Left lung (tissue), 10 donors: ENCODE data around the gene PCMTD2. TPM values are rescaled to one million over a fixed set of nuclear protein-coding genes. Genes with fewer than 3 reads are reported as not detected.
A peak's percentile ranks its signal among the peaks of the same experiment; 100 is the strongest.

Experiments used
- ATAC-seq: fragments of 200-7000 bp; cut with Tn5 transposase; one replicate; pipeline ENCODE4 v1.9.1; 2020; ENCODE audit warnings: moderate library complexity
- DNase-seq, 4 donors: peaks; one replicate each; pipeline ENCODE4 v3.0.0-alpha.2; 2013 to 2020
- H3K27ac ChIP-seq, 2 donors: fragments of 200-600 bp; sonication (generic) in 1 of 2; one replicate each; pipeline versions ENCODE4 v1.5.0 to v1.8.0; 2020 to 2021
- H3K27me3 ChIP-seq, 2 donors: fragments of 200-600 bp; sonication (generic) in 1 of 2; one replicate each; pipeline versions ENCODE4 v1.5.0 to v1.8.0; 2020 to 2021
- H3K36me3 ChIP-seq, 2 donors: fragments of 200-600 bp; sonication (generic) in 1 of 2; one replicate each; pipeline versions ENCODE4 v1.5.0 to v1.8.0; 2020 to 2021
- H3K4me1 ChIP-seq, 2 donors: fragments of 200-600 bp; one replicate each; pipeline ENCODE4 v1.8.0; 2021
- H3K4me3 ChIP-seq, 2 donors: fragments of 200-600 bp; sonication (generic) in 1 of 2; one replicate each; pipeline versions ENCODE4 v1.5.0 to v1.8.0; 2020 to 2021; ENCODE audit warnings: mild to moderate bottlenecking in 1 of 2
- H3K9me3 ChIP-seq, 2 donors: fragments of 200-600 bp; sonication (generic) in 1 of 2; one replicate each; pipeline versions ENCODE4 v1.5.0 to v1.8.0; 2020 to 2021
- intact Hi-C, 2 donors: fragments of 100-400 bp; cut with DNase I; formaldehyde crosslinking; loops; one replicate each; pipeline versions ENCODE4 v1.11.2 to v1.14.2; 2022
- polyA plus RNA-seq, 6 donors: library from polyadenylated mRNA; unstranded; fragments of 120-200 nt; gene quantifications; one replicate each; pipeline ENCODE4 v1.2.1, GENCODE V29; 2013; ENCODE audit not compliant: insufficient read length in 6 of 6
- total RNA-seq, 2 donors: library from RNA; stranded (reverse); fragmentation: NEBNext Ultra II Directional; extraction: Animal tissue kit (Norgen Biotek cat#: 25700); gene quantifications; one replicate each; pipeline ENCODE4 v1.2.1, GENCODE V29; 2021
- TF ChIP-seq, protein P1 (sequence below), 2 donors: fragments of 200-600 bp; sonication (generic) in 1 of 2; IDR thresholded peaks; one replicate each; pipeline versions ENCODE4 v1.5.0 to v1.8.0; 2021; ENCODE audit warnings: antibody characterized with exemption in 2 of 2
- donor health status: DM: no; HTN: yes; CAD: no.
- donor health status: DM: no; HTN: no; CAD: no.

Gene PCMTD2
- total and polyA plus RNA-seq, 8 donors = 31.6 to 163 (median 124) TPM

DNA sequence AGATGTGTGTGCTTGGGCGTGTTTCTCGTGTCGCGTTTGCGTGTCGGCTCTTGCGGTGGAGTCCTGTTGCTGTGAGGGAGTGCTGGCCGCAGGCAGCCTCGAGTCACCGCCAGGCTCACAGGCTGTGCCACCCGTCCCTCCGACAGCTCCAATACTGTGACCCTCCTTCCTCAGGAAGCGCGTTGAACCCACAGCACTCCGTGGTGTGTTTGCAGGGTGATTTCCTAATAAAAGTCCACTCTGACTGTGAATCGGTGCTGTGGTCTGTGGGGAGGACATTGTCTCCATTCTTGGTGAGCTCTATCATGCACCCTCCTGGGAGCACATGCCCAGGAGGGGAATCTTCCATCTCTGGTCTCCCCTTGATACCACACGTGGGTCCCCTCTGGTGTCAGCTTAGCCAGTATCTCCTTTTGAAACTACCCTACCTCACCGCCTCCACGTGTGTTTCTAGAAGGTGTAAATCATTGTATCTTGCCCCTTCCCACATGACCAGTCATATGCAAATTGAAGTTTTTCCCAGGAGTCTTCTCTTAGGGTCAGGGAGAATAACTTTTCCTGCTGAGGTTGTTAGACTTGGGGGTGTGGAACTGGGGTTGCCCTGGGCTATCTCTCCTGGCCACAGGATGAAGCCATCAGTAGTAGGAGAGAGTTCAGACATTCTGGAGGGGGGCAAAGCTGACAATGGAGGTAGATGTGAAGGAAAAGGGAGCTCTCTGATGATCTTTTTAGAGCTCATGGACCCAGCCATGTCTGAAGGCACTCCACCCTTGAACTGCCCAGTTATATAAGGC, 13.3 kb upstream of the PCMTD2 start:
- DNase-seq (peak in 1 of 4 donors; percentile 56), ATAC-seq (no peak)
- intact Hi-C loops = no loop called here
- H3K27ac ChIP-seq = no peak overlapping the region
- no peak overlapping the region for H3K4me3 ChIP-seq
- H3K4me1 ChIP-seq = no peaks in the 10 kb centered on the region
- H3K36me3 ChIP-seq = no peaks in the 10 kb centered on the region
- peaks cover 0 to 16% of the 10 kb centered on the region in 2 donors for H3K27me3 ChIP-seq
- TF ChIP-seq, protein P1, sequence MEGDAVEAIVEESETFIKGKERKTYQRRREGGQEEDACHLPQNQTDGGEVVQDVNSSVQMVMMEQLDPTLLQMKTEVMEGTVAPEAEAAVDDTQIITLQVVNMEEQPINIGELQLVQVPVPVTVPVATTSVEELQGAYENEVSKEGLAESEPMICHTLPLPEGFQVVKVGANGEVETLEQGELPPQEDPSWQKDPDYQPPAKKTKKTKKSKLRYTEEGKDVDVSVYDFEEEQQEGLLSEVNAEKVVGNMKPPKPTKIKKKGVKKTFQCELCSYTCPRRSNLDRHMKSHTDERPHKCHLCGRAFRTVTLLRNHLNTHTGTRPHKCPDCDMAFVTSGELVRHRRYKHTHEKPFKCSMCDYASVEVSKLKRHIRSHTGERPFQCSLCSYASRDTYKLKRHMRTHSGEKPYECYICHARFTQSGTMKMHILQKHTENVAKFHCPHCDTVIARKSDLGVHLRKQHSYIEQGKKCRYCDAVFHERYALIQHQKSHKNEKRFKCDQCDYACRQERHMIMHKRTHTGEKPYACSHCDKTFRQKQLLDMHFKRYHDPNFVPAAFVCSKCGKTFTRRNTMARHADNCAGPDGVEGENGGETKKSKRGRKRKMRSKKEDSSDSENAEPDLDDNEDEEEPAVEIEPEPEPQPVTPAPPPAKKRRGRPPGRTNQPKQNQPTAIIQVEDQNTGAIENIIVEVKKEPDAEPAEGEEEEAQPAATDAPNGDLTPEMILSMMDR (IDR thresholded peaks at IDR 0.05) = no peak
- no peaks in the 10 kb centered on the region for H3K9me3 ChIP-seq

DNA sequence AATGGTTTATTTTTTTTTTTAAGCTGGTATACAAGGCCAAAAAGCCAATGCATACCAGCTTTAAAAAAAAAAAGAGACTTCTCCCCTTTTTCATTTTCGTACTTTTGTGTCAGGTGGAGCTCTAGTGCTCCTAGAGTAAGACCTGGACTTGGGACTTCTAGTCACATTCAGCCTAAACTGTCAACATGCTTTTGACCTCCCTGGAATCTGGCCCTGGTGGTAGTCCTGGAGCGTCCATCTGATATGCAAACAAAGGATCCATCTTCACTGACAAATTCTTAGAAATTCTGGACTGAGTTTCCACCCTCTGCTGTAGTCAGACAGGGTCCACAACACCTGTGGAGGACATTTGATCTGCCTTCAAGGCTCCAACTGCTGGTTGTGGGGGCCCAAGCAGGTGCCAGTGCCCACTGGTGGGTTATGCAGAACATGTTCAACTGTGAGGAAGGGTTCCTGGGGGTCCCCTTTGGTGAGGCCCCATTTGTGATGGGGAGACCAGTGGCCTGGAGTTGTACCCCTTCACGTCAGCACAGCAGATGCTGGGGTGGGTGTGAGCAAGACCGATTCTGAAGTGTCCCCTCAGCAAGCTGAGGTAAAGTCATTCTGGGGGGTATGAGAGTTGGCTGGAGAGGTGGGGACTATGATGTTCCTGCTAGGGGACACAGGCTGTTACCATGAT, 12.6 kb upstream of the PCMTD2 start:
- intact Hi-C loops = no loop called here
- H3K27me3 ChIP-seq = peaks cover 0 to 20% of the 10 kb centered on the region in 2 donors
- H3K4me1 ChIP-seq = no peaks in the 10 kb centered on the region
- H3K36me3 ChIP-seq = no peaks in the 10 kb centered on the region
- H3K27ac ChIP-seq = no peak overlapping the region
- no peak overlapping the region for H3K4me3 ChIP-seq
- no peaks in the 10 kb centered on the region for H3K9me3 ChIP-seq
- DNase-seq (no peak), ATAC-seq (no peak)
- TF ChIP-seq, protein P1 (IDR thresholded peaks at IDR 0.05) = no peak

DNA sequence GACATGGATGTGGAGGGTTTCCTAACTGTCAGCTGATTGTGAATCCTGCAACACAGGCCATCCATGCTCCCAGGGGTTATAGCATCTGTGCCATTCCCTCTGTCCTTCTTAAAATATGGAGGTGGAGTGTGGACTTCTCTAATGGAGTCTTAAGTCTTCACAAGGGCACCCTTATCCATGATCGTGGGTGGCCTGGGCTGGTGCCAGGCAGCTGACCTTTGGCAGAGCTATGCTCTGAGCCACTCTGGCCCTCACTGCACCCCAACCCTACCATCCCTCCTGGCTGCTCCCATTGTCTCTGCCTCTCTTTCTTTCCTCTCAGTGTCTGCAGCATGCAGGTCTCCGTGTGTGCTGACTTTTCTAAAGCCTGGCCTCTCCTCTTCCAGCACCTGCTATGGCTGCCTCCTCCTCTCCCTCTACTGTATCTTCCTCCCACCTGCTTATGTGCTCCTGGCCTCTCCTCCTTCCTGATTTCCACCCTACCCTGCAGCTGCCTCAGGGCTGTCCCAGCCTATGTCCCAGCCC, 11.2 kb upstream of the PCMTD2 start:
- TF ChIP-seq, protein P1 (IDR thresholded peaks at IDR 0.05) = no peak
- ATAC-seq (no peak), DNase-seq (no peak)

DNA sequence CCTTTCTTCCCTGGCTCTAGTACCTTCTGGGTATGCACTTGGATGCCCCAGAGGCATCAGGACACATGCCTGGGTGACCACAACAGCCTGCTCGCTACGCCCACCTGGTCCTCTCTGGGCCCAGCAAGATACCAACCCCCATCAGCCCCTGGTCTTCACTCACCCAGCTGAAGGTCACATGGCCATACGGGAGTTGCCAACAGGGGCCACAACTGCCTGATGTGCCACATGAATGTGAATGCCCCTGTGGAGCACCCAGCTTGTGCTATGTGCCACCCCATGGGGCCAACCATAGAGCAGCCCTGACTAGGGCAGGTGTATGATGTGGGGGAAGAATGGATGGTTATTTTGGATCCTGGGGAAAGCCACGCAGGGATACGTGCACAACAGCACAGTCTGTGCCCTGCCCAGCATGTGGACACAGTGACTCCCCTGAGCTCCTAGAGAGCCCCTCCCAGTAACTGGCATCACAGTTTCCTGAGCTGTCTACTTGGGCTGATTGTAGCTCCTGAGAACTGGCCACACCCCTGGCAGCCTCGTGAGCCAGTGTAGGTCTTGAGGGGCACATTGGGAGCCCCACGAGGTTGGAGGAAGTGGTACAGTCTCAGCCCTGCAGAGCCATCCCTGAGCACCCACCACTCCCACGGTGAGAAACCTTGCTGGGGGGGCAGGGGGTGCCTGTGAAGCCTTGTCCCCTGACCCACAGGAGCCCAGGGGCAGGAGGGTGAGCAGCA, 10.5 kb upstream of the PCMTD2 start:
- no peak overlapping the region for H3K27ac ChIP-seq
- H3K9me3 ChIP-seq = no peaks in the 10 kb centered on the region
- peaks cover 0 to 20% of the 10 kb centered on the region in 2 donors for H3K27me3 ChIP-seq
- DNase-seq (no peak), ATAC-seq (no peak)
- intact Hi-C loops = no loop called here
- no peaks in the 10 kb centered on the region for H3K36me3 ChIP-seq
- H3K4me3 ChIP-seq = no peak overlapping the region
- H3K4me1 ChIP-seq = no peaks in the 10 kb centered on the region
- TF ChIP-seq, protein P1 (IDR thresholded peaks at IDR 0.05) = no peak

More for the DNA sequence above, 11.2 kb upstream of the PCMTD2 start:
- no peaks in the 10 kb centered on the region for H3K9me3 ChIP-seq
- intact Hi-C loops = no loop called here
- no peaks in the 10 kb centered on the region for H3K36me3 ChIP-seq
- H3K27ac ChIP-seq = no peak overlapping the region
- no peak overlapping the region for H3K4me3 ChIP-seq
- H3K27me3 ChIP-seq = peaks cover 0 to 20% of the 10 kb centered on the region in 2 donors
- H3K4me1 ChIP-seq = no peaks in the 10 kb centered on the region
